SW480 (cell line): ENCODE measurements around the gene AGAP1.
A peak's percentile ranks its signal among the peaks of the same experiment; 100 is the strongest.
"Not testable (repeated sequence)": the region's sequence is repeated elsewhere in the genome, so short reads cannot be mapped to it uniquely, and the experiment has no call there.

Experiments used
- DNase-seq: peaks from one replicate; pipeline ENCODE4 v3.0.0-alpha.2; 2016; ENCODE audit warnings: low spot score

The AGAP1 gene

DNA sequence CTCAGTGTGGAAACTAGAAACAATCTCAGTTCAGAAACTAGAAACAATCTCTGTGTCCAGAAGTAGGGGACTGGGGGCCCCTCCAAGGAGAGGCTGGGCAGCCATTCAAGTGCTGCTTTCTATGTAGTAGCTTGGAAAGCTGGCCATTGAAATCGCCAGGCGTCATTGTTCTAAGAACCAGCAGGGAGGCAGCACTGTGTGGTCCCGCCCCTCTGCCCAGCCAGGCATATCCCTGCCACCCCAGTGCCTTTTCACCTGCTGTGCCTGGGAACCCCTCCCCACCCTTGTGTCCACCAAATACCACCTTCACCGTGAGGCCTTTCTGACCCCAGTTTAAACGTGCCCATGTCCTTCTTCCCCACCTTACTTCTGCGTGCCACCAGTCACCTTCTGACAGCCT, 452.7 kb downstream of the AGAP1 start:
- no peak for DNase-seq

DNA sequence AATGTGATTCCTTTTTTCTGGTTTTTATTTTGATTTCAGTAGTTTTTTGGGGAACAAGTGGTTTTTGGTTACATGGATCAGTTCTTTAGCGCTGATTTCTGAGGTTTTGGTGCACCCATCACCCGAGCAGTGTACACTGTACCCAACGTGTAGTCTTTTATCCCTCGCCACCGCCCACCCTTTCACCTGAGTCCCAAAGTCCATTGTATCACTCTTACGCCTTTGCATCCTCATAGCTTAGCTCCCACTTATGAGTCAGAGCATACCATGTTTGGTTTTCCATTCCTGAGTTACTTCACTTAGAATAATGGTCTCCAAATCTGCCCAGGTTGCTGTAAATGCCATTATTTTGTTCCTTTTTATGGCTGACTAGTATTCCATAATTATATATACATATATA, 453.2 kb downstream of the AGAP1 start:
- DNase-seq: not testable (repeated sequence)

DNA sequence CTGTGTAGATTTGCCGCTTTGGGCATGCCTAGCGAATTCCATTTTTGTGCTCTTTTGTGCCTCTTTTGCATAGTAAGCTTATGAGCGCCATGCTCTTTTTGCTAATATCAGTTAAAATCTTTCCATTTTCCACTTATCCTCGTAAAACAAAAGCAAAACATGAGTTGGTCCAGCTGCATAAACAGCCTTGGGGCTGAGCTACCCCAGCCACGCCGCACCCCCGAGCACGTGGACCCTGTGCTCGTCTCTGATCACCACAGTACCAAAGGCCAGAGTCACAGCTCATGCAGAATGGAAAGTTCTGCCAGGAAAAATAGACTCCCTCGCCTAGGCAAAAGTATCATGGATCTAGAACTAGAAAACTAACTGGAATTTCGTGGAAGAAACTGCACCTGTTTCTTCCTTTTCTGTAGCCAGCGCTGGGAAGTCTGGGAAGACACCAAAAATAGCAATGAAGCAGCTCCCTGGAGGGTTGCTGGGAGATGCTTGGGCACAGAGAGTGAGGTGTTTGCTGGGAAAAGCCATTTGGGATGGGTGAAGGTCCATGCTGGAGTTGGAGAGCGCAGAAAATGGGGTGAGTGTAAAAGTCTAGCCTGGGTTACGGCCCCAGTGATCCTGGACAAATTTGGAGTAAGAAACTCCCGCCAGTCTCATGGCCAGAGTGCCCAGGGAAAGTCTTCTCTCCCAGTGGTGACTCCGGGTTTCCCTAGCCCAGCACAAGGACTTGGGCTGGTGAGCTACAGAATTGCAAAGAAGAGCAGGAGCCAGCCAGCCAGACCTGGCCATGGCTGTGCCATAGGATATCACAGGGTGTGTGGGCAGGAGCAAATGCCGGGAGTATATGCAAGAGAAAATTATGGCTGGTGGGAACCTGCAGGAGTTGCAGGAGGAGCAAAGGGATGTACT, 456.0 kb downstream of the AGAP1 start:
- no peak for DNase-seq

- DNase-seq: no peak
Measured at GRCh38 chr2:235950473-235950809, 456.6 kb downstream of the AGAP1 start.

GRCh38 chr2:235951493-235951892, 457.6 kb downstream of the AGAP1 start:
- DNase-seq: no peak

DNA sequence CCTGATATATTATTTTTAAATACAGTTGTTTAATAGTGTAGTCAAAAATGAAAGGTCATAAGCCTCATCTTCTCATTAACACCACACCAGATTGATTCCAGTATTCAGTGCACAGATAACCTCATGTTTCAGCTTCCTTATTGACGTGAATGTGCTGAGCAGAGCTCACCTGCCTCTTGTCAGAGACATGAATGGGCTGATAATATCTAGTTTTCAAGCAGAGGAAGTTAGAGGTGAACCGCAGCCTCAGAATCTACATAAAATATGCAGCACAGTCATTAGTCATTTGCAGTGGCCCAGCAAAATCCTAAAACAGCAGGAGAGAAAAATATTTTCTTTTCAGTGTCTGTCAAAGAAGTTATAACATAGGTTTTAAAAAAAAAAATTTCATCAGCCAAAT, 458.1 kb downstream of the AGAP1 start:
- peak; percentile 40 for DNase-seq

DNA sequence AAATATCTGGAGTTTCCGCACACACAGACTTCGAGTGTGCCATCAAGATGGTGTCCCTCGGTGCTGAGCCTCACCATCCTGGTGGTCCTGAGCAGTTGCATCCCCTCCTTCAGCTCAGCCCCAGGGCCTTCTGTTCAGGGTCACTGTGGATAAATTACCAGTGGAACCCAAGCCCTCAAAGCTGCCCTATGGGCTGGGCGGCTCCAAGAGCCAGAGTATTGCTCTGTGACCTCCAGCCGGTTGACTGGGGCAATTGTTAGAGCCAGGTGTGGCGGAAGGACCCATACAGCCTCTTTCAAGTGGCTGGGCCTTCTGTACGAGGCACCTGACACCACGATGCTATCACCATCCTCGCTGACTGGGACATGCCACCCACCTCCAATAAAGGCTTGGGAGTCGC, 458.9 kb downstream of the AGAP1 start:
- no peak for DNase-seq

DNA sequence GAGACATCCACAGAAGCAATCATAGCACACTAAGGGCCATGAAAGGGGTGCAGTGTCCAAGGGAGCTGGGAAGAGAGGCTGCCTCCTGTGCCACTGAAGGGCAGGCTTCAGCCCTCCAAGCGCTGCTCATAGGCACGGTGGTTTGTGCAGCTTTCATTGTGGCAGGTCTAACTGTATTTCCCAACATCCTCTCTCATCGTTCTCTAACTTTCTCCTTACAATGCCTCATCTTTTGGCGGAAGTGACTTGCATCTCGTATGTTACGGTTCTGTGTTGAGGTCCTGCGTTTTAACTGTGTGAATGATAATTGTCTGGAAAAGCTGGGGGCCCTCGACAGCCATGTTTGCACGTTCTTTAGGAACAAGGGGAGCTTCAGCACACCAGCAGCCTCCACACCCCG, 460.4 kb downstream of the AGAP1 start:
- no peak for DNase-seq

- no peak for DNase-seq
Measured at GRCh38 chr2:235954888-235955480, 461.1 kb downstream of the AGAP1 start.

GRCh38 chr2:235955664-235956063, 461.8 kb downstream of the AGAP1 start:
- DNase-seq: no peak

DNA sequence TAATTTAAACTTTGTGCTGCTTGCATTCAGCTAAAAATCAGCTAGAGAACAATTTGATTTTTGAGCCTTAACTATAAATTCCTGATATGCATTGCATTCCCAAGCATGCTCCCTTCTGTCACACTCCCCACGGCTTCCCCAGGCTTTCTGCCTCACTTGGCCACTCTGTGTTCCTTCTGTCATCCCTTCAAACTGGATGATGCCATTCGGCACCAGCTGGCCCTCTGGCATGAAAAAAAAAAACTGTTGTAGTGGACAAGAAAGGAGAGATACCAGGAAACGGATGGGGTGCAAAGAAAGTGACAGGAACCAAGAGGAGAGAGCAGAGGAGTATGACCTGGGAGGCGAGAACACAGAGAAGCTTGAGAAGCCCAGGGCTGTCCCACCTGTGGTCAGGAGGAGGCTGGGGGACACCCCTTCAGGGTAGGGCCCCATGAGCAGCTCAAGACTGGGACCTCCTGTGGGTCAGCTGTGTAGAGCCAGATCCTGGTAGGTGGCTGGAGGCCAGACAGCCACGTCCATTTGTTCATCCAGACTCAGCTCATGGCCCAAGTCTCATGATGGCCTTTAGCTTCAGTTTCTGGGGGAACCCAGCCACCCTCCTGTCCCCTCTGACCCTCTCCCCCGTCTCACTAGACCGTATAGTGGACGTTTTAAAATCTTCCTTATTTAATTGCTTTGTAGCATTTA, 462.6 kb downstream of the AGAP1 start:
- DNase-seq: no peak

DNA sequence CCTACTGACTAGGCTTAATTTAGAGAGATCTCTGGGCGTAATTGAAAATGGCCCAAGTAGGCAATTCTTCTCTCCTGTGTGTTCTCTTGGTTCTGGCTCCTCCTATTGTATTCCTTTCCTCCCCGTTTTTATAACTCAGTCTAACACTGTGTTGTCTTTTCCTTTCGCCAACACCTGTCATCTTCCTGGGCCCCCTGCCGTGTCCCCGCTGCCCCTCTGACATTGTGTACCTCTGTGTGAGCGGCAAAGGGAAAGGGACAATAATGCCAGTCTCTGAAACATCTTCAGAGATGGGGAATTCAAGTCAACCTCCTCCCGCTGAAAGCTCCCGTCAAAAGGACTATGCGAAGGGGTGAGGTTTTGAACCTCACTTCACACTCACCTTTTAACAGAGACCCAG, 463.4 kb downstream of the AGAP1 start:
- no peak for DNase-seq

- no peak for DNase-seq
Measured at GRCh38 chr2:235958221-235958930, 464.5 kb downstream of the AGAP1 start.

GRCh38 chr2:235958931-235959410, 465.1 kb downstream of the AGAP1 start:
- DNase-seq: no peak

DNA sequence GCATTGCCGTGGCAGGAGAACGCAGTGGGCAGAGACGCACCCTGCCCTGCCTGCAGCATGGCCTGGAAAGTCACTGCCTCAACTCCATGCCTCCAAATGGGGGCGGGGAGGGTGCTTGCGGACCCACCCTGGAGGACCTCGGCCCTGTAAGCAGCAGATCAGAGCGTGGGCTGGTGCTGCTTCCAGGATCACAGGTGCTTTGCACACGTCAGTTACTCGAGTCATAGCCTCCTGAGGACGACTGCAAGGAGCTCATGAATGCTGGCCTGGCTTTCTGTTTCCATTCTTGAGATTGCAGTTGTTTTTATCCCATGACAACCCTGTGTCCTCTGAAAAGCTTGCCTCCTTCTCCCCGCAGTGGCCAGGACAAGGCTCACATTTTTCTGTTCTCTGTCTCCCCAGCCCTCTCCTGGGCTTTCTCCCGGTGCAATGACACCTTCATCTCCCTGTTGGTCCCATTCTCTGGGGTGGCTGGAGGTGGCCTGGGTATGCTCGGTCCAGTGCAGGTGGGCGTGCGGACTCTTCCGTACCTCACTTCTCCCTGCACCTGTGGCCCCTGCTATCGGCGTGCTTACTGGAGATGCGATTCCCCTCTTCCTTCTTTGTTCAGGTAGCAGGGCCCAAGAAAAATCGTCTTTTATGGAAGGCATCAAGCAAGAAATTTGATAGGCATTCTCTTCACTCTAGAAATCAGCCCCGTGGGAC, 466.3 kb downstream of the AGAP1 start:
- no peak for DNase-seq

DNA sequence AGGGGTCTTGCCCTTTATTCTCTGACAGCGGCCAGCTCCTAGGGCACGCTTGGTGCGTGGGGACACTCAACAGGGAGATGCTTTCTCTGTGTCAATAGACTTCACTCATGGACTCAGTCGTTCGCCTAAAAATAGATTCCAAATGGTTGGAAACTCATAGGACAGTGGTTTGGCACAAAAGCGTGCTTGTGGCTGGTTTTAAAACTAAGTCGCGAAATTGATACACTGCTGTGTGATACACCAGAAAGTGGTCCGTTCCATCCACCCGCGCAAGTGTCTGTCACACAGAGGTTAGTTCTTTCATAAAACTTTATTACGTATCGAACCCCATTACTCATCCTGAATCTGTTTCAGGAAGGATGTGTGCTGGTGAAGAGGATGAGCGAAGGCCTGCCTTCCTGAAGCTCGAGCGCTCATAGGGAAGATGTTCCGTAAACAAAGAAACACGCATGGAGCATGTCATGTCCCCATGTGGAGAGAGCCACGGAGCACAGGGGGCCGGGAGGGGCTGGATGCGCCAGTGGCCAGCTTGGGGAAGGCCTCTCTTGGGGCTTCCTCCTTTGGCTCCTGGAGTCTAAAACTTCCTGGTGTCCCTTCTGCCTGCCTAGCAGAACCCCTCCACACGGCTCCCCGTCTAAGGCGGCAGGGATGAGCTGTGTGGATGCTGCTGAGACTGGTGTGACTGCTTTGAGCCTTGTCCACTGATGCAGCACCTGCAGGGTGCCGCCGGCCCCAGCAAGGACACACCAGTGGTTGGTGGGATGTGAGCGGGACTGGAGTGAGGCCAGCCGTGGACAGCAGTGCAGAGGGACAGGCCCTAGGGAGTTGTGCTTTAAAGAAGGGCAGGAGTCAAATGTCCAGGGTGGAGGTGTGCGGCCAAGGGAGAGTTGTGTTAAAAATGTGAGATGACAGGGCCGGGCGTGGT, 467.1 kb downstream of the AGAP1 start:
- no peak for DNase-seq

DNA sequence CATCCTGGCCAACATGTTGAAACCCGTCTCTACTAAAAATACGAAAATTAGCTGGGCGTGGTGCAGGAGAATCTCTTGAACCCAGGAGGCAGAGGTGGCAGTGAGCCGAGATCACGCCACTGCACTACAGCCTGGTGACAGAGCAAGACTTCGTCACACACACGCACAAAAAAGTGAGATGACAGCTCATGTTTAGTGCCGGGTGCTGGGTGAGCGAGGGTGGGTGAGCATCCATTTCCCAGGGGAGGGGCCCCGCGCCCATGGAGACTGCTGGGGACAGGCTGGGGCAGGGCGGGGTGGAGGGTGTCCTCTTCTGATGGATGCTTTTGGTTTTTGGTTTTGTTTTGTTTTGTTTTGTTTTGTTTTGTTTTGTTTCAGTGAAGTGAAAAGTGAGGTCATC, 467.9 kb downstream of the AGAP1 start:
- no peak for DNase-seq

DNA sequence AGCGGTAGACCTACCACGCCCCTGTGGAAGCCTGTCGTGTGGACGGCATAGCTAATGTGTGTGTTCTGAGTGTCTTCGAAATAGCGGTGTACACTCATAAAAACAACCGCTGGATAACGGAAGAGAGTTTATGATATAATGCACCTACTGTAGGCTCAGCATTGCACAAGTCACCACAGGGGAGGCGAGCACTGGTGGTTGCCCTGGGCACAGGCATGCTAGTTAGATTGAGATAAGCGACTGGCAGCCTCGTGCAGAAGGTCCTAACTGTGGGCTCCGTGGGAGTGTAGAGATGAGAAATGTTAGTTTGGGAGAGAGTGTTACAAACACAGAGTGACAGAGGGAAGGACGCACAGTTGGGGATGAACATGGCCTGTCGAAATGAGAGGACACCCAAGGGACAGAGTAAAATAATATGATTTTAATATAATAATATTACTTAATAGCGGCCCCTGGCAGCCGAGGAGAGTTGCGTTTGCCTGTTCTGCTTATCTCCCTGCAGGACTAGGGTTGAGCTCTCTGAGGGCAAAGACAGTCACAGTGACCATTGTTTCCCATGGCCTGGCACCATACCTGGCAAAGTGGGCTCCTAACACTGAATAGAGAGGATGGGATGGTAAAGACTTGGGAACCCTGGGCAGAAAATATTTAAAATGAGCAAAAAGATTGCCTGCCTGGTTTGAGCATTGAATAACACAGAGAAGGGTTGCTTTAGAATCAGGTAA, 470.2 kb downstream of the AGAP1 start:
- DNase-seq: no peak

DNA sequence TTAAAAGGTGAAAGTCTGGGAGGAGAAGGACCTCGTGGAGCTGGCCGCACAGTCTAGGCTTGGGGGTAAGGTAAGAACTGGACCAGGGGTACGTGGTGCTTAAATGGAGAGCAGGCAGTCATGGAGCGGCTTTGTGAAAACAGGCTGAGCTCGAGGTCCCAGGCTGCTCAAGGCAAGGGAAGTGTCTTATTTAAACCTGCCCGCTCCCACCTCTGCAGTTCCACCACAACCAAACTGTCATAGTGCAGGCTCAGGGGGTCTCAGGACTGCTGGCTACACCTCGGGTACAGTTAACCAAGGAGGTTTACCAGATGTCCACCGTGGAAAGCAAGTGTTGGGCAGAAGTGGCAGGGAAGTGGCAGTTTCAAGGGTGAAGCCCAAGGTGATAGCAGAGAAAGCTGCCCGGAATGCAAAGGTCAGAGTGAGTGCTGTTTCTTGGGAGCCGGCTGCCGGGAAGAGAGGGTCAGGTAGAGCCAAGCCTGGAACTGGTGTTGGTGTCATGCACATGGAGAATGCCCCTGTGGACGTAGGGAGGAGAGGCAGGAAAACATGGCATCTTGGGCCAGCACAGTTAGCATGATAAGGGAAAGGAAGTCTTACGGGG, 471.0 kb downstream of the AGAP1 start:
- DNase-seq: no peak

- no peak for DNase-seq
Measured at GRCh38 chr2:235966396-235966795, 472.6 kb downstream of the AGAP1 start.
